HG02840 (cell line): Measurements from ENCODE around the gene GRAP2.

ENCODE experiments used
- ATAC-seq: cut with Tn5 transposase; IDR thresholded peaks from one replicate; pipeline ENCODE4 v1.9.1; 2021; ENCODE audit warnings: mild to moderate bottlenecking, moderate library complexity, moderate number of reproducible peaks; ENCODE audit not compliant: unreplicated experiment, low FRiP score

GRAP2 gene

GRCh38 chr22:39959640-39960447 lies 59.0 kb downstream of the GRAP2 start, which contains the start of gene TMA7B:
Gene TMA7B (plus strand): TSS chr22:39960397. CDS start chr22:39964375, 3,978 bp downstream.
- ATAC-seq, result no peak

DNA sequence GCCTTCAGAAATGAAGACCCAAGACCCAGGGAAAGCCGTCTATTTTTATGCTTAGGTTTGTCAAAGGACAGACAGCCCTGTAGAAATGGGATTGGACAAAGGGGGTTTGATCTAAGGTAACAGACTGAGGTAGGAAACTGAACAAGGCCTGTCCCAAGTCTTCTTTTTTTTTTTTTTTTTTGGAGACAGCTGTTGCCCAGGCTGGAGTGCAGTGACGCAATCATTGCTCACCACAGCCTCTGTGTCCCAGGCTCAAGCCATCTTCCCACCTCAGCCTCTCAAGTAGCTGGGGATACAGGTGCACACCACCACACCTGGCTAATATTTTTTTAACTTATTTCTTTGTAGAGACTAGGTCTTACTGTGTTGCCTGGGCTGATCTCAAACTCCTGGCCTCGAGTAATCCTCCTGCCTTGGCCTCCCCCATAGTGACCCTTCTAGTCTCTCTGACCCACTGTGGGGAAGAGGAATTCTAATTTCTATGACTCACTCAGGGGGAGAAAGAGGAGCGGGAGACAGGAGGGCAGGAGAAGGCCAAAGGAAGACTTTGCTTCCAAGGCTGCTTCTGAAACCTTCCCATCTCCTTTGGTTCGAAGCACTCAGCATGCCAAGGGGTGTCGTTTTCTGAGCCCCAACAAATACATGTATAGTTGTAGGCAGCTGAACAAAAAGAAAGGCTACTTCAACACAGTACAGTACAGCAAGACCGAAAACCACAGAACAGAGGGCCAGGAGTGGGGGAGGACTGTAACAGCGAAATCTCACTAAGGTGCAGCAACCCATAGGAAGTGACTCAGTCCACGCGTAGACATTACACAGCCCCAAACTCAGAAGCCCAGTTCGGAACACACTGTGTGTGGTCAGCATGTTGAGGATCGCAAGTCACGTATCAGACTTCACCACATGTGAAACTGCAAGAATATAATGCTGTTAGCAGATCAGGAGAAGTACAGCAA lies 60.2 kb downstream of the GRAP2 start:
- no peak for ATAC-seq

GRCh38 chr22:39962071-39962470 lies 61.2 kb downstream of the GRAP2 start:
- ATAC-seq, result no peak

GRCh38 chr22:39965748-39966147 lies 64.9 kb downstream of the GRAP2 start:
- ATAC-seq, result no peak

DNA sequence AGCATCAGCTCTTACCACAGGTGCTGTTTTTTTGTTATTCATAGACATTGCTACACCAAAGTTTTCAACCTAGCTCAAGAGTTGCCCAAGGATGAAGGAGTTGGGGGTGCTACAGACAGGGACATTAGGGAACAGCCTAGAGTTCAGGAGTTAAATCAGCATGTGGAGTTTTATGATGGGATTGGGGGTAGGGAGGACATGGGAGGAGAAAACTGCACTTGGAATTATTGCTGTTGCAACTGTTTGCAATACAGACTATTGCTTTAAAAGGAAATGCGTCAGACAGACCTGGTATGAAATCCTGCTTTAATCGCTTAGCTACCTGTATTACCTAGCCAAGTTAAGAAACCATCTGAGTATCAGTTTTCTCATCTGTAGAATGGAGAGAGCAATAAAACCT lies 65.6 kb downstream of the GRAP2 start:
- no peak for ATAC-seq

- ATAC-seq, result no peak
Observed at GRCh38 chr22:39967103-39967829, 66.4 kb downstream of the GRAP2 start.

DNA sequence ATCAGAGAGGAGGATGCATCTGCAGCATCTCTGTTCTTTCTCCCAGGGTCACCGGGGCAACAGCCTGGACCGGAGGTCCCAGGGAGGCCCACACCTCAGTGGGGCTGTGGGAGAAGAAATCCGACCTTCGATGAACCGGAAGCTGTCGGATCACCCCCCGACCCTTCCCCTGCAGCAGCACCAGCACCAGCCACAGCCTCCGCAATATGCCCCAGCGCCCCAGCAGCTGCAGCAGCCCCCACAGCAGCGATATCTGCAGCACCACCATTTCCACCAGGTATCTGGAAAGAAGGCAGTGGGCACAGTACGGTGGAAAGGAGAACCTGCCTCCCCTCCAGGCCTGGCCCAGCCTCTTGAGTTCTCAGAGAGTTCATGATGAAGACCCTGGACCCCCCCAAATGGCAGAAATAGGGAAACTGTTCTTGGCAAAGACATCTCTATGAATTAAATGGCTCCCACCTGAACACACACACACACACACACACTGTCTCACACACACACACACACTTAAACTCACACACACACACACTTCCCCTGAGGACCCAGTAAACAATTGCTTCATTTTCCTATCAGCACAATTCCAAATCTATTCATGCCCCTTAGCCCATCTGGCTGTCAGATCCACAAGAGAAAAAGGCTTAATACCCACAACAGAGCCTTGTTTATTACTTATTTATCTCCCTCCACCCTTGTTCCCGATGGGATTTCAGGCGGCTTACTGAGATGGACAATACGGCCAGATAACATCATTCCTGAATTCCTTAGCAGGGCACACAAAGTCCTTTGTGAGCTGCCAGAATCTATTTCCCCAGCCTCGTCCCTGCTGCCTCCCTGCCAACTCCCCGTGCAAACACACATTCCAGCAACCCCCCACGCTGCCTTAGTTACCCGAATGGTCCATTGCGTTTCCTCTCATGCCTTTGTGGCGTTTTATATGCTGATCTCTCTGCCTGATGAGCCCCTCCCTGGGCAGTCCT lies 67.4 kb downstream of the GRAP2 start:
- no peak for ATAC-seq

- ATAC-seq, result no peak
Observed at GRCh38 chr22:39970742-39971141, 69.9 kb downstream of the GRAP2 start.

- ATAC-seq, result no peak
Observed at GRCh38 chr22:39972641-39973040, 71.8 kb downstream of the GRAP2 start.

DNA sequence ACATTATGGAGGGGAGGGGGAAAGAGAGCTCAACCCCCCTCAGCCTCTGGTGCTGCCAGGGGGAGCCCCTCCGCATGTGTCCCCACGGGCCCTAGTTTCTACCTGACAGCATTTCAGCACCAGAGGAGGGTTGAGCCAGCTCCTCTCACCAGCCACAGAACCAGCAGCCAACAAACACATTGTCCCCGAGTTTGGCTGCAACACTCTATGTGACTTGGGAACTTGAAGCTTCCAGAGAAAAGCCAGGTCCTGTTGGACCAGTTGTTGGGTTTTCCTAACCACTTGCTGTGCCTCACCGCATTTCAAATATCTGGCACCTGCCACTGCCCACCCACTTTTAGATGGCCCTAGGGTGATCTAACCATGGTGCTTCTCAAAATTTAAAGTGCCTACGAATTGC lies 72.8 kb downstream of the GRAP2 start:
- ATAC-seq, result no peak

- ATAC-seq, result no peak
Observed at GRCh38 chr22:39974065-39974464, 73.2 kb downstream of the GRAP2 start.

DNA sequence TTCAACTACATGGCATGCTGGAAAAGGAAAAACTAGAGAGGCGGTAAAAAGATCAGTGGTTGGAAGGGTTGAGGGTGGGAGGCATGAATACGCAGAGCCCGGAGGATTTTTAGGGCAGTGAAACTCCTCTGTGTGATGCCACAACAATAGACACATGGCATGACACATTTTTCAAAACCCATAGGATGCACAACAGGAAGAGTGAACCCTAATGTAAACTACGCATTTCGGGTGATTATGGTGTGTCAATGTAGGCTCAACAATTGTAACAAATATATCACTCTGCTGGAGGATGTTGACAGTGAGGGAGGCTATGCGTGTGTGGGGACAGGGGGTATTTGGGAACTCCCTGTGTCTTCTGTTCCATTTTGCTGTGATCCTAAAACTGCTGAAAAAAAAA lies 78.2 kb downstream of the GRAP2 start:
- ATAC-seq, result no peak

DNA sequence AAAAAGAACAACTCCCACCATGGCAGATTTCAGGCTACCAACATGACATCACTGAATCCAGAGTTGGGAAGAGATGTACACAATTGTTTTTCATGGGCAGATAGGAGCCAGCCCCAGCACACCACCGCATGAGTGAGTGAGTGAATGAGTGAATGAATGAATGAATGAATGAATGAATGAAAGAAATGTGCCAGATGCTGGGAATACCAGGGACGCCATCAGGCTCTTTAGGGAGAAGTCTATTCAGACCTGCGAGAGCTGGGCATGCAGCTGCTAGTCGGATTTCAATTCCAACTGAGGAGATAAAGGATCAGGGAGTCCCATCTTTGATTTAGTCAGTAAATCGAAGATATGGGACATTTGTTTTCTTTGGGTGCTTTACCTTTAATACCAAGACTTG lies 78.6 kb downstream of the GRAP2 start:
- ATAC-seq, result no peak

DNA sequence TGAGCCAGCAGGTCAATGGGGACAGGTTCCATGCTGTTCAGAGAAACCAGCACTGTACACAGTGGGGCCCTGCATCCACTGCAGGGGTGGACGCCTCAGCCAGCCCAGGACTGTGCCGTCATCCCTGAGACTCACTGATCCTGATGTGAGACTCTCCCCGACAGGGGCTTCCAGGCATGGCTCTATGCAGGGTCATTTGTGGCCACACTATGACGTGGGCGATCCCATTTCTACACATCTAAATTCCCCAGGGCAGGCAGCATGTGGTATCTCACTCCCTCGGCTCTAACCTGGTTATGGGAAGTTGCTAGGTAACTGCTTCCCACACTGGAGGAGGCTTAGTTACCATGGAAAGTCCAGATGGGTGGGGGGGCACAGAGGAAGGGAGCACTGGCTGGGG lies 79.7 kb downstream of the GRAP2 start:
- ATAC-seq, result no peak

DNA sequence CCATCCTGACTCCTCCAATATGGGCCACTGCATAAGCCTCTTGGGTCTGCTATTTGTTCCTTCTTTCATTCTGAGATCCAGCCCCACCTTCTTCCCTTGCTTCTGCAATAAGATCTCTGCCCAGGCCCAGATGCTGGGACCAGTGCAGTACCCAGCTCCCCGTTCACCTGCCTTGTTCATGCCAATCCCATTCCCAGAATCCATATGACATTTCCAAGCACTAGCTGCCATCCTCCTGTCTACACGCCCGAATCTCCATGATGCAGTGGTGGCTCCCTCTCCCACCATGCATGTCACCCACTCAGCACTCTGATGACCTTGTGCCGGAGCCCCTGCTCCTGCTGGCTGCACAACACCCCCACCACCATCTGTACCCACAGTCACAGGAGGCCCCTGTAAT lies 82.5 kb downstream of the GRAP2 start:
- ATAC-seq, result no peak

GRCh38 chr22:39984006-39984405 lies 83.1 kb downstream of the GRAP2 start:
- no peak for ATAC-seq

DNA sequence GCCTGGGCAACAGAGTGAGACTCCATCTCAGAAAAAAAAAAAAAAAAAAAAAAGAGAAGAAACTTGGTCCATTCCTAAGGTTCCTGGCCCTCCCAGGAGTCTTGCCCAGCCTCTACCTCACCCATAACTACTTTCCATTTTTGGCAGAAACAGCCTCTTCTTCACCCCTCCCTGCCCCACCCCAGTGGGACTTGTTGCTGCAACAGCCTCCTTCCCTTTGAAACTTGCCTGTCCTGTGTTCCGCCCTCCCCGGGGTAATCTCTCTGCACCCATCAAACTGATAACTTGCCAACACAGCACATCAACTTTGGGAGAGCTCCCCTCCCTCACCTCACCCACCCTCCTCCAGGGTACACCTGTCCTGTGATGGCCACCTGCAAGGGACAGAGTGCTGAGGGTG lies 83.9 kb downstream of the GRAP2 start:
- ATAC-seq, result no peak

DNA sequence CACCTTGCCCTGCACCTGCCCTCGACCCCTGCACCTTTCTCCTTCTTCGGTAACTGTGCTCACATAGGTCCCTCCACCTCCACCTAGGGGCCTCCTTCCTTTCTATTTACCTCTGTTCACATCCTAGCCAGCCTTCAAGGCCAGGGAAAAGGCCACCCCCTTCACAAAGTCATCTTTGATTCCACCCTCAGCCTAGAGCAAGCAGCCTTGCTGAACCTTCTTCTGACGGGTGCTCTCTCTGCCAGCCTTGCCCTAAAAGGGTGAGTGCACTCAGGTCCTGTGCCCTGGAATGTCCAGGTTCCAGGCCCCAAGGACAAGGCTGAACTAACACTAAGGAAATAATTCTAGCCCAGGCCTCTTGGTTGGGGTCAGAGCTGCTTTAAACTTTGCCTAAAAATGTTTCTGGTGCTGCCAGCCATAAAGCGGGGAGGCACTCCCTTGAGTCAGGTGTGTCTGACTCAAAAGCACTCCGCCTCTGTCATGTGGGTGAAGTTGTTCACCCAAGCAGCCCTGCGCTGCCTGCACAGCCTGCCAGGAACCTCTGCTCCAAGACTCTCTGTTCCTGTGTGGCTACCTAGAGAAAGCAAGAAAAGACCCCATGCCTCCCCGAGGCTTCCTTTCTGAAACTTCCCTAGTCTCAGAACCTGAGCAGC lies 84.6 kb downstream of the GRAP2 start:
- no peak for ATAC-seq
